Neutrophil (primary cell): ENCODE results near the gene HLA-B.

Experiments
- H3K27ac ChIP-seq: fragments of 200-600 bp; sonication (generic); 2 replicates; pipeline ENCODE4 v1.5.1; 2016; ENCODE audit warnings: mild to moderate bottlenecking, moderate library complexity
- H3K27me3 ChIP-seq: fragments of 200-600 bp; sonication (generic); 2 replicates; pipeline ENCODE4 v1.6.0; 2016; ENCODE audit warnings: mild to moderate bottlenecking
- H3K36me3 ChIP-seq: fragments of 200-600 bp; sonication (generic); 2 replicates; pipeline ENCODE4 v1.5.1; 2017
- H3K4me1 ChIP-seq, 2 experiments: fragments of 200-600 bp in 1 of 2; sonication (generic) in 1 of 2; 1 replicate in 1 of 2; 2 replicates in 1 of 2; pipeline versions ENCODE4 v1.5.1 to v1.6.1; 2013 to 2016; ENCODE audit warnings: low read depth in 1 of 2, low read length in 1 of 2, mild to moderate bottlenecking in 1 of 2, moderate library complexity in 1 of 2; ENCODE audit not compliant: control insufficient read depth in 1 of 2, insufficient read depth in 1 of 2
- H3K4me3 ChIP-seq, 2 experiments: fragments of 200-600 bp in 1 of 2; sonication (generic) in 1 of 2; 1 replicate in 1 of 2; 2 replicates in 1 of 2; pipeline ENCODE4 v1.5.1; 2013 to 2016; ENCODE audit warnings: low read depth in 1 of 2, low read length in 1 of 2, mild to moderate bottlenecking in 1 of 2, moderate library complexity in 1 of 2
- H3K9me3 ChIP-seq: fragments of 200-600 bp; sonication (generic); 2 replicates; pipeline ENCODE4 v1.5.1; 2016
- CTCF ChIP-seq: fragments of 200-600 bp; sonication (generic); IDR thresholded peaks from 2 replicates; pipeline ENCODE4 v1.5.1; 2016; ENCODE audit warnings: antibody characterized with exemption

HLA-B gene

GRCh38 chr6:31351401-31352309 lies 5.3 kb downstream of the HLA-B start:
- Histone ChIP-seq H3K36me3 (peaks cover 55% of the 10 kb centered on the region), H3K4me3 (no peak overlapping the region), H3K4me1 (peaks cover 30 to 35% of the 10 kb centered on the region in 2 experiments), H3K9me3 (peaks cover 3% of the 10 kb centered on the region), H3K27ac (peak overlapping the region; percentile 90), H3K27me3 (peaks cover 3% of the 10 kb centered on the region)
- TF ChIP-seq CTCF: no peak

- Histone ChIP-seq H3K27me3 (peaks cover 8% of the 10 kb centered on the region), H3K36me3 (peaks cover 48% of the 10 kb centered on the region), H3K4me1 (peaks cover 30 to 35% of the 10 kb centered on the region in 2 experiments), H3K27ac (peak overlapping the region; percentile 22), H3K4me3 (no peak overlapping the region), H3K9me3 (peaks cover 3% of the 10 kb centered on the region)
- TF ChIP-seq CTCF: no peak
Measured at GRCh38 chr6:31351033-31351380, 6.0 kb downstream of the HLA-B start.

- H3K36me3 ChIP-seq: peaks cover 43% of the 10 kb centered on the region
- peaks cover 8% of the 10 kb centered on the region for H3K27me3 ChIP-seq
- H3K9me3 ChIP-seq: peaks cover 3% of the 10 kb centered on the region
- peaks cover 29 to 30% of the 10 kb centered on the region in 2 experiments for H3K4me1 ChIP-seq
- no peak for TF ChIP-seq CTCF
- no peak overlapping the region for H3K4me3 ChIP-seq
- peak overlapping the region; percentile 22 for H3K27ac ChIP-seq
Measured at GRCh38 chr6:31350196-31351032, 6.6 kb downstream of the HLA-B start.

- no peaks in the 10 kb centered on the region for H3K9me3 ChIP-seq
- no peak overlapping the region for H3K4me3 ChIP-seq
- TF ChIP-seq CTCF: no peak
- peaks cover 18 to 19% of the 10 kb centered on the region in 2 experiments for H3K4me1 ChIP-seq
- no peak overlapping the region for H3K27ac ChIP-seq
- H3K36me3 ChIP-seq: peaks cover 31% of the 10 kb centered on the region
- peaks cover 8% of the 10 kb centered on the region for H3K27me3 ChIP-seq
Measured at GRCh38 chr6:31349301-31349700, 7.7 kb downstream of the HLA-B start.

GRCh38 chr6:31345026-31345730 lies 11.8 kb downstream of the HLA-B start:
- Histone ChIP-seq H3K27me3 (peaks cover 12% of the 10 kb centered on the region), H3K9me3 (no peaks in the 10 kb centered on the region), H3K4me3 (no peak overlapping the region), H3K27ac (no peak overlapping the region), H3K4me1 (no peaks in the 10 kb centered on the region), H3K36me3 (no peaks in the 10 kb centered on the region)
- TF ChIP-seq CTCF: no peak
